DMS153 treated with DMSO at 0.1 percent for 48 hours (cell line): Measurements from ENCODE around the gene ATG3.
"Not testable (repeated sequence)": the region's sequence is repeated elsewhere in the genome, so short reads cannot be mapped to it uniquely, and the experiment has no call there.

Source experiments
- DNase-seq: peaks from one replicate; lab custom pipeline; 2025; ENCODE audit not compliant: unreplicated experiment; lab: John Stamatoyannopoulos, UW

ATG3 gene

GRCh38 chr3:112561734-112562529 lies at the start of gene ATG3, which contains the start of gene SLC35A5:
Gene ATG3, minus strand, starts transcription at chr3:112561962. Its CDS starts 434 bp downstream, at chr3:112561528.
Gene SLC35A5, plus strand, starts transcription at chr3:112562045. Its CDS starts 1,359 bp downstream, at chr3:112563404.
- DNase-seq = peak; percentile 94

- DNase-seq = no peak
Observed at GRCh38 chr3:112610121-112610520, 48.4 kb upstream of the ATG3 start.

DNA sequence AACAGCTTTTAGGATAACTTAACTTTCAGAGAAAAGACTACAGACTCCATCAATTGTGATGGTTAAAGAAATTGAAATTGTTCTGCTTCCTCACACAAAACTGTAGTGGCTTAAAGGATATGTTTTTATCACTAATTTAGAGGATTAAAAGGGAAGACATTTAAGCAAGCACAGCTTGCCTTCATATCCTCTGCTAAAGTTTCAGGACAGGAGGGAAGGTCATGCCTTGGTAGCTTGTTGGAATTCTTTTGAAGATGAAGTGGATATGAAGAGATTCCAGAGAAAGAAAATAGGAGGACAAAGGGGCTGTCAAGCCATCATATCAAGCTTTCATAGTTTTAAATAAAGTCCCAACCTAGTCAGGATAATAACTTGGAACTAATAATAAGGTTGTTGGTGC lies 46.1 kb upstream of the ATG3 start:
- no peak for DNase-seq

DNA sequence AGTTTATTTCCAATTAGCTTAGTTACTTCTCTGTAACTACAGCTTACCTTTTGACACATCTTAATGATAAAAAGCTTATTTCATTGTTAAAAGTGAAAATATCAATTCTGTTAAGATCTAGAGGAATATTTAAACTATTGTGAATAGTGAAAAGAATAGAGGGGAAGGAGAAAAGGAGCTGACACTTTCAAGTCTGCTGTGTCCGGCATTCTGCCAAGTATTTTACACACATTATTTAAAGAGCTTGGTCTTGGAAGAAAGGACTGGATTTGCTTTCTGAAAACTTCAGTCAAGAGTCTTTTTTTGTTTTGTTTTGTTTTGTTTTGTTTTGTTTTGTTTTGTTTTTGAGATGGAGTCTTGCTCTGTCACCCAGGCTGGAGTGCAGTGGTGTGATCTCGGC lies 44.3 kb upstream of the ATG3 start:
- DNase-seq = no peak

- no peak for DNase-seq
Observed at GRCh38 chr3:112605285-112605684, 43.5 kb upstream of the ATG3 start.

- DNase-seq = no peak
Observed at GRCh38 chr3:112604536-112604935, 42.8 kb upstream of the ATG3 start.

DNA sequence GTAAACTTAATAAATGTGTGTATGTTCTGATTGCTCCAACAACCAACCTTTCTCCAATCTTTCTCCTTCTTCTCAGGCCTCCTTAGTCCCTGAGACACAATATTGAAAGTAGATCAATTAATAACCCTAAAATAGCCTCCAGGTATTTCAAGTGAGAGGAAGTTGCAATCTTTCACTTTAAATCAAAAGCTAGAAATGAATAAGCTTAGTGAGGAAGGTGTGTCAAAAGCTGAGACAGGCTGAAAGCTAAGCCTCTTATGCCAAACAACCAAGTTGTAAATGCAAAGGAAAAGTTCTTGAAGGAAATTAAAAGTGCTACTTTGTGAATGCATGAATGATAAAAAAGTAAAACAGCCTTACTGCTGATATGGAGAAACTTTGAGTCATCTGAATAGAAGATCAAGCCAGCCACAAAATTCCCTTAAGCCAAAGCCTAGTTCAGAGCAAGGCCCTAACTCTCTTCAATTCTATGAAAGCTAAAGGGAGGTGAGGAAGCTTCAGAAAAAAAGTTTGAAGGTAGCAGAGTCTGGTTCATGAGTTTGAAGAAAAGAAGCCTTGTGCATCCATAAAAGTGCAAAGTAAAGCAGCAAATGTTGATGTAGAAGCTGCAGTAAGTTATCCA lies 40.6 kb upstream of the ATG3 start:
- DNase-seq = no peak

DNA sequence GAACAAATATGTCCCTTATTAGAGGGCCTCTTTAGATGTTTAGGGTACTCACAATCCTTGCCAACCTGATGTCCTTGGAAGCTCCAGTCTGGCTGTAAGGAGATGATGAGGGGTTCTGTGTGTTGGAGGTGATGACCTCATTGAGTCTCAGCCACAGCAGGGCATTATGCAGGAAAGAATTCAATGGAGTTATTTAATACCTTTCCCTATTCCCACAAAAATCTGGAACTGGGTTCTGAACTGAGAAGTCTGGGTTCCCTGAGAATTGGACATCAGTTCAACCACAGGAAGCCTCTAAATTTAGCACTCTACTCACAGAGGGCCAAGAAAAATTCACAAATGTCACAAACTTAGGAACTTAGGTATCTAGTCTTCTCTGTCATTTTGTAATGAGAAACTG lies 37.0 kb upstream of the ATG3 start:
- no peak for DNase-seq

DNA sequence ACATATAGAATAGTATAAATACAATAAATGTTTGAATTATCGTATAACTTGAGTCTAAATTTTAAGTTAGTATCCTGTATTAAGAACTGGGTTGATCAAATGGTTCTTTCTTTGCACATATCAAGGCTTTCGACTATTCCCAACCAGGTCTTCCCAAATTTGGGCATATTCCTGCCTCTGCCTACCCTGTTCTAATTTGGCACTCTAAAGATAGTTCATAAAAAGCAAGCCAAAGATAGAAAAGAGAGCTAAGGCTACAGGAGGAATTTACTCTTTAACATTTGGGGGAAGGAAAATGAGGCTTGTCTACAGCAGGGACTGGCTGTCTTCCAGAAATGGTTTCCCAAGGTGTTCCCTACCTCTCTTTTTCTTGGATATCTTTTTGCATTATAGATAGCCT lies 36.2 kb upstream of the ATG3 start:
- DNase-seq = no peak

- no peak for DNase-seq
Observed at GRCh38 chr3:112594856-112595255, 33.1 kb upstream of the ATG3 start.

GRCh38 chr3:112593258-112593657 lies 31.5 kb upstream of the ATG3 start:
- no peak for DNase-seq

- no peak for DNase-seq
Observed at GRCh38 chr3:112587336-112587735, 25.6 kb upstream of the ATG3 start.

DNA sequence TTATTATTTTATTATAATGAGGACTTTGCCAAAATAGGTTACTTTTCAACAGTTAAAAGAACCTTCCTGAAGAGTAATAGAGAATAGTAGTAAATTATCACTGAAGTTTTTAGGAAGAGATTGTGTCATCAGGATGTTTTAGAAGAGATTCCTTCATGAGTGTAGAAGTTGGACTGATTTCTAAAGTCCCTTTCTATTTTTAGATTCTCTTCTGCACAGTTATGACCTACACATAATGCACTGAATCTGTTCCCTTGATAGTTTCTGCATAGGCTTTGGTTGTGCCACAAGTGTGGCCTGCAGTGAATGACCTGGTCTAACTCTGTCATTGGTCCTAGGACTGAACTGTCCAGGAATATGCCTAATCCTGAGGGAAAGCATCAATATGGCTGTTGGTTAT lies 24.0 kb upstream of the ATG3 start:
- DNase-seq = no peak

- DNase-seq = no peak
Observed at GRCh38 chr3:112583105-112583504, 21.3 kb upstream of the ATG3 start.

DNA sequence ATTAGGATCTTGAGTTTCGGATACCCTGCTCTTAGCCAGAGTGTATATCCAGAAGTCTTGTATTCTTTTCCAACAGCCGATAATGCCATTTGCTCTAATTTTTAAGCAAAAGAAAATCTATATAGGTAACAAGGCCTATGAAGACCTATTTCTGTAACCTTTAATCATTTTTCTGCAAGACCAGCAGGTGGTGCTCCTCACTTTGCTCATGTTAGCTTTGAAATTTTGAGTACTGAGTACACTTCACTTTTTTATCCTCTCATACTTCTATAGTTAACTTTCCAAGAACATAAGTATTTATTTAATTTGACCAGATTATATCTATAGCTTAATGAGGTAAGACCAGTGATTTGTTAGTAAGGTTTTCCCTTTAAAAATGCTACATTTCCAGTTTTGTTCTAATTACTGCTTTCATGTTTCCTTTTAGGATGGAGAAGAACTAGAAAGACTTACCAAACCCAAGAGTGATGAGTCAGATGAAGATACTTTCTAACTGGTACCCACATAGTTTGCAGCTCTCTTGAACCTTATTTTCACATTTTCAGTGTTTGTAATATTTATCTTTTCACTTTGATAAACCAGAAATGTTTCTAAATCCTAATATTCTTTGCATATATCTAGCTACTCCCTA lies 20.6 kb upstream of the ATG3 start:
- peak; percentile 66 for DNase-seq

GRCh38 chr3:112579697-112580096 lies 17.9 kb upstream of the ATG3 start:
- DNase-seq = no peak

GRCh38 chr3:112579232-112579631 lies 17.5 kb upstream of the ATG3 start:
- no peak for DNase-seq

DNA sequence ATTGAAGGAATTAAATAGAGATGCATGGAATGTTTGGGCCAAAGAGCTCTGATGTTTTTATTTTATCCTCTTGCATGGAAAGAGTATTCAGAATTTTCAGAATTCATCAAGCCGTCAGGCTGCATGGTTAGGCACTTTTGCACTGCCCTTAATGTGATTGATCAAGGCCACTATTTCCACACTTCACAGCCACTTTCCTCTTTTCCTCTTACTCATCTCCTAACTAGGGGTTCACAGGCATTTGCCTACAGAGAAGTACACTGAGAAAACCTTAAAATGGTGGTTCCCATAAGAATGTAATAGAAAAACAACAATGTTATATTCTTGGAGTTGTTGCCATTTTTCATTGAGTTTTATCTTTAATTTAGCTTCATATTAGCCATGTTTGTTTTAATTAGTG lies 10.9 kb upstream of the ATG3 start:
- no peak for DNase-seq

GRCh38 chr3:112569265-112569664 lies 7.5 kb upstream of the ATG3 start:
- no peak for DNase-seq

- no peak for DNase-seq
Observed at GRCh38 chr3:112568642-112569041, 6.9 kb upstream of the ATG3 start.

- no peak for DNase-seq
Observed at GRCh38 chr3:112564940-112565305, 3.2 kb upstream of the ATG3 start.

- DNase-seq = not testable (repeated sequence)
Observed at GRCh38 chr3:112564247-112564939, 2.6 kb upstream of the ATG3 start.
